ENCODE results near the gene MNT. TPM values are rescaled to one million over a fixed set of nuclear protein-coding genes. Genes with fewer than 3 reads are reported as not detected.

MNT gene
- total RNA-seq, 4 donors from 2014 or later = 1.8 to 32.6 (median 7.8) TPM

DNA sequence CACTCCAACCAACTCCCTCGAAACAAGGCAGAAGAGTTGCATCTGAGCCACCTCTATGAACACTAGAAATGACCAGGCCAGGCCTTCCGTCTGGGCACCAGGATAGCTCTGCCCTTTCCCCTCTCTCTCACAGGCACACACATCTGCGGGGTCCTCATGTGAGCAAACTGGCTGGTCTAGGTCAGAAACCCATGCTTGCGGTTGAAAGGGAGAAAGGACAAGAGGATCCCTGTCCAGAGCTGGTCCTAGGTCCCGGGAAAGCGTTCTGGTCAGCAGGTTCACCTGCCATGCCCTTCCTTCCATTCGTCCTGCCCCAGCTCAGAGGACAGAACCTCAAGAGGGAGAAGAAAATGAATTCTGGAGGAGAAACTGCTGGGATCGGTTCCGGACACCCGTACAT is 2.7 kb downstream of the MNT start:
- Histone ChIP-seq H3K9me3 (no peaks in the 10 kb centered on the region), H3K27me3 (no peaks in the 10 kb centered on the region), H3K27ac (peak overlapping the region; percentile 99 to 100), H3K36me3 (no peaks in the 10 kb centered on the region), H3K4me1 (peaks cover 14 to 53% of the 10 kb centered on the region in 2 donors), H3K4me3 (peak overlapping the region; percentile 85 to 90)
- DNase-seq = peak in 1 of 2 donors; percentile 18
- TF ChIP-seq POLR2A (IDR thresholded peaks at IDR 0.05) = no peak
- TF ChIP-seq, protein P1, sequence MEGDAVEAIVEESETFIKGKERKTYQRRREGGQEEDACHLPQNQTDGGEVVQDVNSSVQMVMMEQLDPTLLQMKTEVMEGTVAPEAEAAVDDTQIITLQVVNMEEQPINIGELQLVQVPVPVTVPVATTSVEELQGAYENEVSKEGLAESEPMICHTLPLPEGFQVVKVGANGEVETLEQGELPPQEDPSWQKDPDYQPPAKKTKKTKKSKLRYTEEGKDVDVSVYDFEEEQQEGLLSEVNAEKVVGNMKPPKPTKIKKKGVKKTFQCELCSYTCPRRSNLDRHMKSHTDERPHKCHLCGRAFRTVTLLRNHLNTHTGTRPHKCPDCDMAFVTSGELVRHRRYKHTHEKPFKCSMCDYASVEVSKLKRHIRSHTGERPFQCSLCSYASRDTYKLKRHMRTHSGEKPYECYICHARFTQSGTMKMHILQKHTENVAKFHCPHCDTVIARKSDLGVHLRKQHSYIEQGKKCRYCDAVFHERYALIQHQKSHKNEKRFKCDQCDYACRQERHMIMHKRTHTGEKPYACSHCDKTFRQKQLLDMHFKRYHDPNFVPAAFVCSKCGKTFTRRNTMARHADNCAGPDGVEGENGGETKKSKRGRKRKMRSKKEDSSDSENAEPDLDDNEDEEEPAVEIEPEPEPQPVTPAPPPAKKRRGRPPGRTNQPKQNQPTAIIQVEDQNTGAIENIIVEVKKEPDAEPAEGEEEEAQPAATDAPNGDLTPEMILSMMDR (IDR thresholded peaks at IDR 0.05) = no peak
- intact Hi-C loops (cut with DNase I; ENCODE audit: low total_unique reads) = no loop called here

DNA sequence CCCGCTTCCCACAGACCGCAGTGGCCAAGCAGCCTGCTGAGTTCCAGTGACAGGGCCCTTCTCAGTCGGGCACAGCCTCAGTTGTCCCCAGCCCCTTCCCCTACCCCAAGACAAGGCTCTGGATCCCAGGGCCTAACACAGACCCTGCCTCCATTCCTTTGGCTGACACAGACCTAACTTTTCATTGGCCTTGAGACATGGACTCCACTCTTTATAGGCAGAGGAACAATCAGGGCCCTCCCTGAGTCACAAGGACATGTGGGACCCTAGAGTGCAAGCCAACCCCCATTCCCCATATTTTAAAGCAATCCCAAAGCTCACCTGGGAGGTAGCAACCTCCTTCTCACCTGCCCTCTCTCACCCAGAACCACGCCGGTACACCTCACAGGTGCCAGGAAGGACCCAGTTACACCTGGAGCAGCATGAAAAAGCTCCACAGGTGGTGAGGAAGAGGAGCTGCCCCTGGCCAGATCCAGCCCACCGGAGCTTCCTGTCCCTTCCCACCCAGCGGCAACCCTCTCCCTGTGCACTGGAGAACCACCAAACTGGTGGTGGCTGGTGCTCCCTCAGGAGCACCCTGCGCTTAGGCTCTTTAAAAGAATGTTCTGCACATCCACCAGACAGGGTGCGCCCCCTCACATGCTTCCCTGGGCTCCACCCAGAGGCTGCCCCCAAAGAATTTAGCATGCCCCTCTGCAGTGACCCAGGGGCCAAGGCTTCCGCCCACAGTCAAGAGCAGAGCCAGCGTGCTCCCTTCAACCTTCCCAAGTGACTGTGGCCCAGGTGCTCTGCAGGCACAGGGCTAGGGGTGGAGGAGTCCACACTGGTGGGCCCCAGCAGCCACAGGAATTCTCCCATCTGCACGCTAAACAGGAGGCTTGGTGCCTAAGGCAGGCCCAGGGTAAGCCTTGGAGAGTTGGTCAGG is 3.4 kb downstream of the MNT start:
- DNase-seq = no peak

DNA sequence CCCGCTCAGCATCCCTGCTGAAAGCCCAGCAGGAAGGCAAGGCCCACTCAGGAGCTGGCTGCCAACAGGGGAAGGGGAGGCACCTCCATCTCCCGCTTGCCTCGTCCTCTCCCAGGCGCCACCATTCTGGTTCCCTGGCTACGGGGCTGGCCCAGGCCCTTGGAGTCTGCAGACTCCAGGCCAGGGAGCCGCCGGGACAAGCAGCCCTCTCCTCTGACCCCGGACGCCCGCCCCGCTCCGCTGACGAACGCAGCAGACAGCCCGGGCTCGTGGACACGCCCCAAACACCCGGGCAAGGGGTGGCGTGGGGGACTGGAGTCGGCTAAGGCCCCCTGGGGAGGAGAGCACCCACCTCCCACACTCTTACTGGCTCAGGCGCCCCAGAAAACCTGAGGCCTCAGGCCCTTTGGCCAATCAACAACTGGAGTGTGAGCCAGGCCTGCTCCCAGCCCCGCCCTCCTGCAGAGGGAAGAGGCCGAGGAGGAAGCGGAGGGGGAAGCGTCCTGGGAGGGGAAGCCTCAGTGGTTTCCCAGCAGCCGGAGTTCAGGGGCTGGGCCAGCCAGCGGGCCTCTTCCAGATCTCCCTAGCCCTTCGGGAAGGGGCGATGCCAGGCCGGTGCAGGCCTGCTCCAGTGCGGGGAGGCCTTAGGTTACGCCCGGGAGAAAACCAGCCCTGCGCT is 4.2 kb downstream of the MNT start:
- Histone ChIP-seq H3K9me3 (no peaks in the 10 kb centered on the region), H3K4me1 (peaks cover 14 to 52% of the 10 kb centered on the region in 2 donors), H3K36me3 (no peaks in the 10 kb centered on the region), H3K27me3 (no peaks in the 10 kb centered on the region), H3K4me3 (peak overlapping the region; percentile 20 to 39), H3K27ac (peak overlapping the region; percentile 99 to 100)
- intact Hi-C loops (cut with DNase I; ENCODE audit: low total_unique reads) = no loop called here
- DNase-seq = peak; percentile 95 to 96
- peak; percentile 72 to 73 for TF ChIP-seq POLR2A (IDR thresholded peaks at IDR 0.05)
- TF ChIP-seq, protein P1 (IDR thresholded peaks at IDR 0.05) = peak in 1 of 4 experiments; percentile 7

More for the DNA sequence above, 3.4 kb downstream of the MNT start:
- Histone ChIP-seq H3K27me3 (no peaks in the 10 kb centered on the region), H3K4me3 (peak overlapping the region; percentile 20 to 31), H3K27ac (peak overlapping the region; percentile 99 to 100), H3K36me3 (no peaks in the 10 kb centered on the region), H3K9me3 (no peaks in the 10 kb centered on the region), H3K4me1 (peaks cover 14 to 49% of the 10 kb centered on the region in 2 donors)
- intact Hi-C loops (cut with DNase I; ENCODE audit: low total_unique reads) = no loop called here
- TF ChIP-seq, protein P1 (IDR thresholded peaks at IDR 0.05) = no peak
- no peak for TF ChIP-seq POLR2A (IDR thresholded peaks at IDR 0.05)

DNA sequence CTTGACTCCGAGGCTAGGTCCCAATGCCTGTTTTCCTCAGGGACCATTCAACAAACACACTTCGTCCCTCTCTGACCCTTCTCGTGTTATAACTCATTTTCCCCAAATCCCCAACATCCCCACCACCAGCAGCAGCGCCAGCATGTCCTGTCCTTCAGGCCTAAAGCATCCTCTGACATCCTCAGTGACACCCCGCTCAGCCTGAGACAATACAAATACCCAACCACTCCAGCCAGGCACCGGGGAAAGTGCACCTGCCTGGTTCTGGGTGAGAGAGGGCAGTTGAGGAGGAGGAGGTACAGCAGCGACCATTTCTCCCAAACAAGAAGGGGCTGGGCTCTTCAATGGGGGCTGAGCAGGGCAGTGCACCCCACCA is 4.7 kb downstream of the MNT start:
- DNase-seq = no peak
- Histone ChIP-seq H3K36me3 (no peaks in the 10 kb centered on the region), H3K4me3 (peak overlapping the region; percentile 20 to 39), H3K27me3 (no peaks in the 10 kb centered on the region), H3K4me1 (peaks cover 18 to 57% of the 10 kb centered on the region in 2 donors), H3K27ac (peak overlapping the region; percentile 99 to 100), H3K9me3 (no peaks in the 10 kb centered on the region)
- intact Hi-C loops (cut with DNase I; ENCODE audit: low total_unique reads) = no loop called here
- no peak for TF ChIP-seq POLR2A (IDR thresholded peaks at IDR 0.05)
- TF ChIP-seq, protein P1 (IDR thresholded peaks at IDR 0.05) = no peak
